GM12874 (cell line): Measurements from ENCODE around the gene GRM2.

ENCODE experiments used
- TF ChIP-seq, protein P1 (sequence below): IDR thresholded peaks from 2 replicates; pipeline ENCODE4 v1.5.1; 2011; ENCODE audit warnings: low read depth, mild to moderate bottlenecking, control low read depth, low read length, moderate library complexity; ENCODE audit not compliant: insufficient read depth

The GRM2 gene

DNA sequence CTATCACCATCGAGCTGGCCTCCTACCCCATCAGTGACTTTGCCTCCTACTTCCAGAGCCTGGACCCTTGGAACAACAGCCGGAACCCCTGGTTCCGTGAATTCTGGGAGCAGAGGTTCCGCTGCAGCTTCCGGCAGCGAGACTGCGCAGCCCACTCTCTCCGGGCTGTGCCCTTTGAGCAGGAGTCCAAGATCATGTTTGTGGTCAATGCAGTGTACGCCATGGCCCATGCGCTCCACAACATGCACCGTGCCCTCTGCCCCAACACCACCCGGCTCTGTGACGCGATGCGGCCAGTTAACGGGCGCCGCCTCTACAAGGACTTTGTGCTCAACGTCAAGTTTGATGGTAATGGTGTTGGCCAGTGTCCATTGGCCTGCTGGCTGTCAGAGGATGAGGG lies 6.1 kb downstream of the GRM2 start:
- TF ChIP-seq, protein P1, sequence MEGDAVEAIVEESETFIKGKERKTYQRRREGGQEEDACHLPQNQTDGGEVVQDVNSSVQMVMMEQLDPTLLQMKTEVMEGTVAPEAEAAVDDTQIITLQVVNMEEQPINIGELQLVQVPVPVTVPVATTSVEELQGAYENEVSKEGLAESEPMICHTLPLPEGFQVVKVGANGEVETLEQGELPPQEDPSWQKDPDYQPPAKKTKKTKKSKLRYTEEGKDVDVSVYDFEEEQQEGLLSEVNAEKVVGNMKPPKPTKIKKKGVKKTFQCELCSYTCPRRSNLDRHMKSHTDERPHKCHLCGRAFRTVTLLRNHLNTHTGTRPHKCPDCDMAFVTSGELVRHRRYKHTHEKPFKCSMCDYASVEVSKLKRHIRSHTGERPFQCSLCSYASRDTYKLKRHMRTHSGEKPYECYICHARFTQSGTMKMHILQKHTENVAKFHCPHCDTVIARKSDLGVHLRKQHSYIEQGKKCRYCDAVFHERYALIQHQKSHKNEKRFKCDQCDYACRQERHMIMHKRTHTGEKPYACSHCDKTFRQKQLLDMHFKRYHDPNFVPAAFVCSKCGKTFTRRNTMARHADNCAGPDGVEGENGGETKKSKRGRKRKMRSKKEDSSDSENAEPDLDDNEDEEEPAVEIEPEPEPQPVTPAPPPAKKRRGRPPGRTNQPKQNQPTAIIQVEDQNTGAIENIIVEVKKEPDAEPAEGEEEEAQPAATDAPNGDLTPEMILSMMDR = no peak

DNA sequence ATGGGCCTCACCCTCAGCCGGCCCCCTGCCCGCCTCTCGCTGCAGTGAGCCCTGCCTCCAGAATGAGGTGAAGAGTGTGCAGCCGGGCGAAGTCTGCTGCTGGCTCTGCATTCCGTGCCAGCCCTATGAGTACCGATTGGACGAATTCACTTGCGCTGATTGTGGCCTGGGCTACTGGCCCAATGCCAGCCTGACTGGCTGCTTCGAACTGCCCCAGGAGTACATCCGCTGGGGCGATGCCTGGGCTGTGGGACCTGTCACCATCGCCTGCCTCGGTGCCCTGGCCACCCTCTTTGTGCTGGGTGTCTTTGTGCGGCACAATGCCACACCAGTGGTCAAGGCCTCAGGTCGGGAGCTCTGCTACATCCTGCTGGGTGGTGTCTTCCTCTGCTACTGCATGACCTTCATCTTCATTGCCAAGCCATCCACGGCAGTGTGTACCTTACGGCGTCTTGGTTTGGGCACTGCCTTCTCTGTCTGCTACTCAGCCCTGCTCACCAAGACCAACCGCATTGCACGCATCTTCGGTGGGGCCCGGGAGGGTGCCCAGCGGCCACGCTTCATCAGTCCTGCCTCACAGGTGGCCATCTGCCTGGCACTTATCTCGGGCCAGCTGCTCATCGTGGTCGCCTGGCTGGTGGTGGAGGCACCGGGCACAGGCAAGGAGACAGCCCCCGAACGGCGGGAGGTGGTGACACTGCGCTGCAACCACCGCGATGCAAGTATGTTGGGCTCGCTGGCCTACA lies 8.5 kb downstream of the GRM2 start:
- TF ChIP-seq, protein P1 = no peak

DNA sequence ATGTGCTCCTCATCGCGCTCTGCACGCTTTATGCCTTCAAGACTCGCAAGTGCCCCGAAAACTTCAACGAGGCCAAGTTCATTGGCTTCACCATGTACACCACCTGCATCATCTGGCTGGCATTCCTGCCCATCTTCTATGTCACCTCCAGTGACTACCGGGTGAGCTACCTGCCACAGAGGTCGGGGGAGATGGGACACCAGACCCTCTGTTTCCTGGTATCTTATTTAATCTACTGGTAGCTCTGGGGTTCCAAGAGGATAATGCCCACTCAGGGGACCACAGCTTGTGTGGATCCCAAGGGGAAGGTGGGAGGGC lies 9.1 kb downstream of the GRM2 start:
- TF ChIP-seq, protein P1 = no peak

DNA sequence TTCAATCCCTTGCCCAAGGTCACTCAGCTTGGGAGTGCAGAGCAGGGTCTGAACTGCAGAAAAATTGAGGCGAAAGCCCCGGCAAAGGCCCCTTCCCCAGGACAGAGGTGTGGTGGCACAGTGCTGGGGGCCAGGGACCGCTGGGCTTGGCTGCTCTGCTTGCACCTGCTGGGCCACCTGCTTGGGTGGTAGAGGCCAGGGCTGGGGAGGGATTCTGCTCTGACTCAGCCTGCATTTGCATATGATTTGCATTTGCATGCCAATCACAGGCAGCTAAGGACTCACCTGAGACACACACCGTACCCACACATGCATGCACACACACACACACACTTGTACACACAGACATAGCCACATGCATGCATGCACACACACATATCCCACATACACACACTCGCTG lies 9.9 kb downstream of the GRM2 start:
- TF ChIP-seq, protein P1 = no peak

DNA sequence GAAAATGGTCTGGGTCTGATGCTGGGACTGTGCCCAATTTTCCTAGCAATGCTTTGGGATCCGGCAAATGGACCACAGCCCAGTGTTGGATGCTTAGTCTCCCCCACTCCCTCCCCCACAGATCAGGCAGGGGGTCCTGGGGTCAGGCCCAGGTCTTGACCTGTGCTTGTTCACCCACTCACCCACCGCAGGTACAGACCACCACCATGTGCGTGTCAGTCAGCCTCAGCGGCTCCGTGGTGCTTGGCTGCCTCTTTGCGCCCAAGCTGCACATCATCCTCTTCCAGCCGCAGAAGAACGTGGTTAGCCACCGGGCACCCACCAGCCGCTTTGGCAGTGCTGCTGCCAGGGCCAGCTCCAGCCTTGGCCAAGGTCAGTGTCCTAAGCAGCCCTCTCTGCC lies 10.6 kb downstream of the GRM2 start:
- TF ChIP-seq, protein P1 = no peak

DNA sequence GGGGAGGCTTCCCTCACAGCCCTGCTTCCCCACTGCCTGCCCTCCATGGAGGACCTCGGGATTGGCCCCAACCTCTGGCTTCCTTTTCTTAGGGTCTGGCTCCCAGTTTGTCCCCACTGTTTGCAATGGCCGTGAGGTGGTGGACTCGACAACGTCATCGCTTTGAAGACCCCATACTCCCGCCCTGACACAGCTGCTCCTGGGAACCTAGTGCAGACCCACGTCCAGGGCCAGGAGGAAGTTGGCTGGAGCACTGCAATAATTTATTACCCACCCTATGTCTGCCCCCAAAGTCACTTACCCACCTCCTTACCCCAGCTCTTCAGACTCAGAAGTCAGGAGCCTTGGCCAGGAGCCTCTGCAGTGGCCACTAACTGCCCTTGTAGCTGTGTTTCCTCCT lies 11.1 kb downstream of the GRM2 start:
- TF ChIP-seq, protein P1 = no peak

DNA sequence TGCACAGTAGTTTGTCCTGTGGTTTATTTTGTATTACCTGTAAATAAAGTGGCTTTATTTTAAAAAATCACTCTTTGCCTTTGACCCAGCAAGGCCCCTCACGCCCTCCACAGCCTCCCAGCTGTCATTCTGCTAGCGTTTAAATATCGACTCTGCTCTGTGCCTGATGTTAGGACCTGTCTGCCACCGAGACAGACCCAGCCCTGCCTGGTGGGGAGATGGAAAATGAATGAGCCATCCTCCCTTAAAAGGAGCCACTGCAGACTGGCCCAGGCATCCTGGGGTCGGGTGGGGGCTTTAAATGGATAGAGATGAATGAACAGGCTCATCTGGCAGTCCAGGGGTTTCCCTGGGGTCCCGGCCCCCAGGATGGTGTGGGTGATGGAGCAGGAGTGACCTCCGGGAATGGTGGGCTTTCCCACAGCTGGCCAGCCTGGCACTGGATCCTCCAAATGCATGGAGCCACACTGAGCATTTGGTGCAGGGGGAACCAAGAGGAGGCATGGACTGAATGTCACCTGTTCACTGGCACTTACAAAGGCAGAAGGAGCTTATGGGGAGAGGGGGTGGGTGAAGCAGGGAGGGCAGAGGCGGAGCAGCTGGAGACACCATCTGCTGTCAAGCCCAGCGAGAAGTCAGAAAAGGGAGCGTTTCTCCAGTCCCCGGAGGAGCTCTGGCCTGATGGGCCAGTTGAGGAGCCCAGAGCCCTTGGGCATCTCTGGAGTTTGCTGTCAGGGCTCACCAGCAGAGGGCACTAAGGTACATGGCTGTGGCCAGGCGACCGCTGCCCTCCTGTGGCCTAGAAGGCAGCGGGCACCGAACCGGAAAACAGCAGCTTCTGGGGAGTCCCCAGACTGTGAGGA lies 11.9 kb downstream of the GRM2 start:
- TF ChIP-seq, protein P1 = peak; percentile 97
